ENCODE results near the gene MICU2. TPM values are rescaled to one million over a fixed set of nuclear protein-coding genes. Genes with fewer than 3 reads are reported as not detected.
"Not testable (repeated sequence)": the region's sequence is repeated elsewhere in the genome, so short reads cannot be mapped to it uniquely, and the experiment has no call there.

MICU2 gene
- total and polyA plus RNA-seq, 2 of the 4 experiments (the other 2 are of a cell fraction) = 14.9 to 25.0 TPM

GRCh38 chr13:21588411-21588810, 15.6 kb downstream of the MICU2 start:
- dilution Hi-C loops (cut with HindIII; ENCODE audit: low sequenced_read_pairs, unreplicated experiment); H3K27me3 ChIP-seq (ENCODE audit: control insufficient read depth, insufficient read depth, low read length); H3K9ac ChIP-seq (ENCODE audit: low read depth, low read length); H3K14ac ChIP-seq (replicated peaks; ENCODE audit: low read depth, low read length); POLR2A ChIA-PET (ENCODE audit: unreplicated experiment); H2AK9ac ChIP-seq (replicated peaks; ENCODE audit: low read depth, low read length, poor library complexity); H3K9me3 ChIP-seq (ENCODE audit: control insufficient read depth, insufficient read depth, low read length); BruUV-seq (replicated peaks); H2AFZ ChIP-seq (replicated peaks; ENCODE audit: low read length, poor library complexity); H3K9me1 ChIP-seq (ENCODE audit: insufficient read depth, low read length); in situ Hi-C loops (cut with MboI; ENCODE audit: low sequenced_read_pairs); CTCF ChIA-PET; H4K91ac ChIP-seq (ENCODE audit: insufficient read depth, low read depth, low read length); H4K5ac ChIP-seq (ENCODE audit: low read depth, low read length); ATAC-seq (ENCODE audit: low read depth); H3K4me3 ChIP-seq (ENCODE audit: insufficient read depth, low read depth, low read length); H3K36me3 ChIP-seq (ENCODE audit: control insufficient read depth, insufficient read depth, low read length); intact Hi-C loops (cut with micrococcal nuclease); H3K4me1 ChIP-seq (ENCODE audit: control insufficient read depth, insufficient read depth, low read length): not testable (repeated sequence)
- Histone ChIP-seq H3K4ac (ENCODE audit: low read depth, low read length) (peak overlapping the region; percentile 54; the same call in 1 of the 2 replicates), H2BK120ac (ENCODE audit: low read depth, low read length) (peak overlapping the region; percentile 25; the same call in 1 of the 2 replicates), H3K4me2 (ENCODE audit: low read depth, low read length) (peak overlapping the region; percentile 62; the same call in 1 of the 2 replicates), H3K79me1 (ENCODE audit: low read depth in 1 of 2, low read length in 2 of 2) (peaks cover 17 to 47% of the 10 kb centered on the region in 2 experiments), H3K18ac (ENCODE audit: low read depth, low read length) (peak overlapping the region; percentile 71; the same call in 1 of the 2 replicates), H3K23ac (ENCODE audit: low read depth, low read length) (peak overlapping the region; percentile 29; the same call in 1 of the 2 replicates), H2BK20ac (ENCODE audit: low read depth, low read length) (peak overlapping the region; percentile 38), H2BK5ac (ENCODE audit: low read depth, low read length, poor library complexity, severe bottlenecking) (peak overlapping the region; percentile 54), H2AK5ac (ENCODE audit: low read depth, low read length) (peak overlapping the region; percentile 75; the same call in 1 of the 2 replicates), H4K20me1 (ENCODE audit: insufficient read depth, low read length) (peaks cover 19% of the 10 kb centered on the region), H4K8ac (ENCODE audit: low read depth in 2 of 2, low read length in 2 of 2) (peak overlapping the region in 1 of 2 experiments; percentile 73; a peak in 2 of 4 replicates), H3K56ac (ENCODE audit: extremely low read depth, insufficient read depth, low read length) (peak overlapping the region; percentile 23; the same call in 1 of the 2 replicates), H3K27ac (ENCODE audit: insufficient read depth, low read length) (peak overlapping the region; percentile 59), H2BK15ac (ENCODE audit: low read depth, low read length) (peak overlapping the region; percentile 36; the same call in 1 of the 3 replicates)
- no CpG with 5 or more reads among the region's 5 CpGs for WGBS, 2 experiments (ENCODE audit: extremely low coverage in 2 of 2, insufficient read length in 1 of 2)
- peak; percentile 31; the same call in 1 of the 2 replicates for TF ChIP-seq FOS (IDR thresholded peaks at IDR 0.05; ENCODE audit: low read depth, low read length)
- peak; percentile 87 for DNase-seq

Data from IMR-90 (cell line).